OCI-LY7 (cell line): ENCODE results near the gene PCDHGA7.

Source experiments
- EZH2phosphoT487 ChIP-seq: fragments of 200-600 bp; sonication (generic); IDR thresholded peaks from 2 replicates; pipeline ENCODE4 v1.6.1; 2018; ENCODE audit warnings: low read depth, borderline replicate concordance, mild to moderate bottlenecking, mixed run types, antibody characterized with exemption, low read length, moderate library complexity, mixed read lengths
- TF ChIP-seq, protein P1 (sequence below): fragments of 200-600 bp; sonication (generic); conservative IDR thresholded peaks from 2 replicates; pipeline ENCODE4 v1.5.1; 2014; ENCODE audit warnings: mild to moderate bottlenecking, antibody characterized with exemption, low read length, moderate library complexity, mixed read lengths

DNA sequence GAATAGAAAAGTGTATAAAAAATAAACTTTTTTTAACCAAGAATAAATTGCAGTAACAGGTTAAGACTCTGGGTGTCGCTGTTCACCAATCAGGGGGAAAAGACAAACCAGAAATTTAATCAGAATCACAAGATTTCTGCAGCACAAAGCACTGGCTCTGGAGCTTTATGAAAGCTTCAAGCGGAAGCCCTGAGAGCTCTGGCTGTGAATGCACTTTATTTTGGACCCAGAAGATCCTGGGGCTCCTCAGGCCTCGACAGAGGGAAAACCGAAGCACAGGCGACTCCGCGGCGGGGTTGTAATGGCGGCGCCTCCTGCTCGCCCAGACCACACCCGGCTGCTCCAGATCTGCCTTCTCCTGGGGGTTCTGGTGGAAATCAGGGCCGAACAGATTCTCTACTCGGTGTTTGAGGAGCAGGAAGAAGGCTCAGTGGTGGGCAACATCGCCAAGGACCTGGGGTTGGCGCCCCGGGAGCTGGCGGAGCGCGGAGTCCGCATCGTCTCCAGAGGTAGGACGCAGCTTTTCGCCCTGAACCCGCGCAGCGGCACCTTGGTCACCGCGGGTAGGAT lies 27.6 kb upstream of the PCDHGA7 start, which contains the start of gene PCDHGA4:
- TF ChIP-seq, protein P1, sequence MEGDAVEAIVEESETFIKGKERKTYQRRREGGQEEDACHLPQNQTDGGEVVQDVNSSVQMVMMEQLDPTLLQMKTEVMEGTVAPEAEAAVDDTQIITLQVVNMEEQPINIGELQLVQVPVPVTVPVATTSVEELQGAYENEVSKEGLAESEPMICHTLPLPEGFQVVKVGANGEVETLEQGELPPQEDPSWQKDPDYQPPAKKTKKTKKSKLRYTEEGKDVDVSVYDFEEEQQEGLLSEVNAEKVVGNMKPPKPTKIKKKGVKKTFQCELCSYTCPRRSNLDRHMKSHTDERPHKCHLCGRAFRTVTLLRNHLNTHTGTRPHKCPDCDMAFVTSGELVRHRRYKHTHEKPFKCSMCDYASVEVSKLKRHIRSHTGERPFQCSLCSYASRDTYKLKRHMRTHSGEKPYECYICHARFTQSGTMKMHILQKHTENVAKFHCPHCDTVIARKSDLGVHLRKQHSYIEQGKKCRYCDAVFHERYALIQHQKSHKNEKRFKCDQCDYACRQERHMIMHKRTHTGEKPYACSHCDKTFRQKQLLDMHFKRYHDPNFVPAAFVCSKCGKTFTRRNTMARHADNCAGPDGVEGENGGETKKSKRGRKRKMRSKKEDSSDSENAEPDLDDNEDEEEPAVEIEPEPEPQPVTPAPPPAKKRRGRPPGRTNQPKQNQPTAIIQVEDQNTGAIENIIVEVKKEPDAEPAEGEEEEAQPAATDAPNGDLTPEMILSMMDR = peak; percentile 98
- no peak for TF ChIP-seq EZH2phosphoT487
